ENCODE results near the gene SGTA. TPM values are rescaled to one million over a fixed set of nuclear protein-coding genes. Genes with fewer than 3 reads are reported as not detected.

Gene SGTA
- total and polyA plus RNA-seq, 2 of the 13 experiments (the other 11 are each of a cell fraction or from before 2014, with no cell fraction given), result 43.9 to 47.4 TPM

GRCh38 chr19:2819540-2820111 is 36.6 kb upstream of the SGTA start, which contains the start of gene ZNF554 (continued):
- TF ChIP-seq POGZ (CRISPR knock-in tag; IDR thresholded peaks at IDR 0.05) (peak; percentile 88), NR0B2 (CRISPR knock-in tag; IDR thresholded peaks at IDR 0.05) (peak; percentile 46; the same call in 1 of the 2 replicates), MIXL1 (CRISPR knock-in tag; IDR thresholded peaks at IDR 0.05) (peak; percentile 65; the same call in 1 of the 2 replicates), CEBPZ (IDR thresholded peaks at IDR 0.05; ENCODE audit: low read length) (no peak), ZNF260 (CRISPR knock-in tag; IDR thresholded peaks at IDR 0.05; ENCODE audit: borderline replicate concordance, low read depth) (no peak), SALL2 (CRISPR knock-in tag; IDR thresholded peaks at IDR 0.05) (peak; percentile 84; the same call in 1 of the 2 replicates), ZNF160 (CRISPR knock-in tag; IDR thresholded peaks at IDR 0.05) (peak; percentile 51; the same call in 1 of the 2 replicates), ZBTB8A (CRISPR knock-in tag; IDR thresholded peaks at IDR 0.05; ENCODE audit: borderline replicate concordance, low read depth) (no peak), ZSCAN31 (CRISPR knock-in tag; IDR thresholded peaks at IDR 0.05; ENCODE audit: low read depth) (no peak), ZFP62 (CRISPR knock-in tag; IDR thresholded peaks at IDR 0.05) (no peak), BHLHE40 (IDR thresholded peaks at IDR 0.05; ENCODE audit: low read length) (peak; percentile 61), ZNF772 (CRISPR knock-in tag; IDR thresholded peaks at IDR 0.05) (0 out of 2 replicates have a peak, but pooled peaks have one; percentile 48), BCL6 (CRISPR knock-in tag; IDR thresholded peaks at IDR 0.05) (peak; percentile 54), ZNF672 (CRISPR knock-in tag; IDR thresholded peaks at IDR 0.05) (no peak), MED1 (CRISPR knock-in tag; IDR thresholded peaks at IDR 0.05) (peak; percentile 78), SNAPC2 (CRISPR knock-in tag; IDR thresholded peaks at IDR 0.05) (no peak), ZNF598 (CRISPR knock-in tag; IDR thresholded peaks at IDR 0.05; ENCODE audit: borderline replicate concordance) (no peak), RAD51 (IDR thresholded peaks at IDR 0.05; ENCODE audit: borderline replicate concordance) (no peak), ZZZ3 (CRISPR knock-in tag; IDR thresholded peaks at IDR 0.05; ENCODE audit: borderline replicate concordance) (peak; percentile 70), KMT2A (CRISPR knock-in tag; IDR thresholded peaks at IDR 0.05) (peak; percentile 68), ZNF569 (CRISPR knock-in tag; IDR thresholded peaks at IDR 0.05; ENCODE audit: borderline replicate concordance) (no peak), FOXA1 (IDR thresholded peaks at IDR 0.05) (no peak), FOXA1 (CRISPR knock-in tag; IDR thresholded peaks at IDR 0.05) (no peak; the same call in 1 of the 2 replicates), SP140L (CRISPR knock-in tag; IDR thresholded peaks at IDR 0.05; ENCODE audit: borderline replicate concordance) (no peak), RAD21 (CRISPR knock-in tag; IDR thresholded peaks at IDR 0.05) (peak; percentile 97), ZNF850 (CRISPR knock-in tag; conservative IDR thresholded peaks at IDR 0.05) (no peak), ZFY (CRISPR knock-in tag; IDR thresholded peaks at IDR 0.05) (peak; percentile 87), MED8 (CRISPR knock-in tag; IDR thresholded peaks at IDR 0.05; ENCODE audit: insufficient replicate concordance) (no peak), SAFB2 (CRISPR knock-in tag; IDR thresholded peaks at IDR 0.05; ENCODE audit: borderline replicate concordance, low read depth) (peak; percentile 65; the same call in 1 of the 2 replicates), SMC3 (IDR thresholded peaks at IDR 0.05; ENCODE audit: low read length) (no peak; the same call in 1 of the 2 replicates)

Measured in HepG2 (cell line).